ENCODE results near the gene NKG7. TPM values are rescaled to one million over a fixed set of nuclear protein-coding genes. Genes with fewer than 3 reads are reported as not detected.

Gene NKG7
- total and polyA plus RNA-seq, 7 donors, result 1.2 to 14.5 (median 3.1) TPM; not detected in 3

- no peak overlapping the region for H3K4me3 ChIP-seq
- H3K4me1 ChIP-seq, result peaks cover 0 to 14% (median 4%) of the 10 kb centered on the region in 4 donors
- H3K27me3 ChIP-seq, result peaks cover 23 to 57% (median 35%) of the 10 kb centered on the region in 3 donors
- H3K27ac ChIP-seq, result no peak overlapping the region
- H3K36me3 ChIP-seq, result no peaks in the 10 kb centered on the region
- DNase-seq, result no peak
- TF ChIP-seq CTCF (IDR thresholded peaks at IDR 0.05) (no peak), EP300 (IDR thresholded peaks at IDR 0.05) (no peak), POLR2A (IDR thresholded peaks at IDR 0.05) (no peak), POLR2AphosphoS5 (IDR thresholded peaks at IDR 0.05) (no peak)
- 72 to 83% methylated on average over 6 of the region's 6 CpGs for WGBS, 2 donors
- intact Hi-C loops (cut with DNase I), result no loop called here
- no peaks in the 10 kb centered on the region for H3K9me3 ChIP-seq
Observed at GRCh38 chr19:51324167-51324481, 48.3 kb downstream of the NKG7 start.

GRCh38 chr19:51323481-51324166, 48.8 kb downstream of the NKG7 start:
- H3K27me3 ChIP-seq, result peaks cover 18 to 56% (median 30%) of the 10 kb centered on the region in 3 donors
- TF ChIP-seq CTCF (IDR thresholded peaks at IDR 0.05), result no peak
- TF ChIP-seq POLR2A (IDR thresholded peaks at IDR 0.05), result no peak
- TF ChIP-seq EP300 (IDR thresholded peaks at IDR 0.05), result no peak
- no peak for TF ChIP-seq POLR2AphosphoS5 (IDR thresholded peaks at IDR 0.05)
- no peak for DNase-seq
- no peaks in the 10 kb centered on the region for H3K36me3 ChIP-seq
- H3K27ac ChIP-seq, result no peak overlapping the region
- intact Hi-C loops (cut with DNase I), result no loop called here
- no peaks in the 10 kb centered on the region for H3K9me3 ChIP-seq
- 80 to 83% methylated on average over 29 of the region's 29 CpGs for WGBS, 2 donors
- no peak overlapping the region for H3K4me3 ChIP-seq
- H3K4me1 ChIP-seq, result peaks cover 0 to 14% (median 4%) of the 10 kb centered on the region in 4 donors

- WGBS, 2 donors, result 62 to 78% methylated on average over 14 of the region's 14 CpGs
Observed at GRCh38 chr19:51321799-51322198, 50.7 kb downstream of the NKG7 start.

More at GRCh38 chr19:51321799-51322198, 50.7 kb downstream of the NKG7 start:
- no peak for TF ChIP-seq CTCF (IDR thresholded peaks at IDR 0.05)
- no peak for TF ChIP-seq EP300 (IDR thresholded peaks at IDR 0.05)
- intact Hi-C loops (cut with DNase I), result no loop called here
- no peak for DNase-seq
- H3K9me3 ChIP-seq, result no peaks in the 10 kb centered on the region
- H3K4me1 ChIP-seq, result peaks cover 0 to 1% (median 0%) of the 10 kb centered on the region in 4 donors
- no peak overlapping the region for H3K27ac ChIP-seq
- H3K27me3 ChIP-seq, result peaks cover 6 to 48% (median 13%) of the 10 kb centered on the region in 3 donors
- no peak overlapping the region for H3K4me3 ChIP-seq
- no peaks in the 10 kb centered on the region for H3K36me3 ChIP-seq

Other genes with a start within 250 kb of the NKG7 start
- 1 to 10 TPM; 2.5 to 9.5 (median 7.0) TPM for gene SIGLEC9, start 247.7 kb downstream of the NKG7 start, total RNA-seq
- 1 to 10 TPM; 2.4 to 8.8 (median 2.9) TPM for gene SIGLEC9, start 247.7 kb downstream of the NKG7 start, polyA plus RNA-seq
- 1 to 10 TPM; 1.1 to 3.0 (median 1.9) TPM for gene SIGLEC7, start 230.4 kb downstream of the NKG7 start, total RNA-seq
- 1 to 10 TPM; 1.8 to 8.3 (median 3.1) TPM for gene SIGLEC7, start 230.4 kb downstream of the NKG7 start, polyA plus RNA-seq
- gene CD33, start 147.6 kb downstream of the NKG7 start, total RNA-seq, result 1 to 10 TPM; 2.5 to 7.1 (median 4.8) TPM
- gene CD33, start 147.6 kb downstream of the NKG7 start, polyA plus RNA-seq, result 1 to 10 TPM; 3.6 to 8.1 (median 4.2) TPM
- not detected for gene SIGLECL1, start 121.6 kb downstream of the NKG7 start, total RNA-seq
- not detected for gene SIGLECL1, start 121.6 kb downstream of the NKG7 start, polyA plus RNA-seq
- gene IGLON5, start 61.0 kb downstream of the NKG7 start, total RNA-seq, result 1 to 10 TPM in 1 of 4 donors, not detected in 3; 1.4 TPM
- under 1 TPM in 1 of 3 donors, not detected in 2; 0.26 TPM for gene IGLON5, start 61.0 kb downstream of the NKG7 start, polyA plus RNA-seq
- 1 to 10 TPM in 1 of 4 donors, under 1 TPM in 3; 0.55 to 2.1 (median 0.70) TPM for gene VSIG10L, start 30.5 kb downstream of the NKG7 start, total RNA-seq
- 1 to 10 TPM; 1.2 to 1.9 (median 1.4) TPM for gene VSIG10L, start 30.5 kb downstream of the NKG7 start, polyA plus RNA-seq
- gene ETFB, start 6.3 kb downstream of the NKG7 start, total RNA-seq, result 100 to 1,000 TPM in 2 of 4 donors, 10 to 100 TPM in 2; 59.5 to 158 (median 88.3) TPM
- gene ETFB, start 6.3 kb downstream of the NKG7 start, polyA plus RNA-seq, result 100 to 1,000 TPM; 170 to 361 (median 210) TPM
- not detected for gene CLDND2, start 3.7 kb downstream of the NKG7 start, total RNA-seq
- gene CLDND2, start 3.7 kb downstream of the NKG7 start, polyA plus RNA-seq, result 1 to 10 TPM in 1 of 3 donors, under 1 TPM in 1, not detected in 1; 0.35 to 3.6 TPM
- not detected for gene LIM2, start 15.3 kb upstream of the NKG7 start, total RNA-seq
- gene LIM2, start 15.3 kb upstream of the NKG7 start, polyA plus RNA-seq, result not detected
- not detected for gene C19orf84, start 17.9 kb upstream of the NKG7 start, total RNA-seq
- under 1 TPM in 1 of 3 donors, not detected in 2; 0.10 TPM for gene C19orf84, start 17.9 kb upstream of the NKG7 start, polyA plus RNA-seq
- 10 to 100 TPM in 1 of 4 donors, 1 to 10 TPM in 2, under 1 TPM in 1; 0.83 to 13.8 (median 2.5) TPM for gene SIGLEC10, start 45.0 kb upstream of the NKG7 start, total RNA-seq
- gene SIGLEC10, start 45.0 kb upstream of the NKG7 start, polyA plus RNA-seq, result 10 to 100 TPM in 2 of 3 donors, 1 to 10 TPM in 1; 1.8 to 14.4 (median 11.8) TPM
- gene SIGLEC8, start 85.8 kb upstream of the NKG7 start, total RNA-seq, result under 1 TPM in 1 of 4 donors, not detected in 3; 0.36 TPM
- 1 to 10 TPM in 2 of 3 donors, under 1 TPM in 1; 0.60 to 4.9 (median 1.9) TPM for gene SIGLEC8, start 85.8 kb upstream of the NKG7 start, polyA plus RNA-seq
- gene CEACAM18, start 105.9 kb upstream of the NKG7 start, total RNA-seq, result not detected
- not detected for gene CEACAM18, start 105.9 kb upstream of the NKG7 start, polyA plus RNA-seq
- gene SIGLEC12, start 129.1 kb upstream of the NKG7 start, total RNA-seq, result under 1 TPM in 1 of 4 donors, not detected in 3; 0.16 TPM
- 10 to 100 TPM in 1 of 3 donors, under 1 TPM in 1, not detected in 1; 0.86 to 11.6 TPM for gene SIGLEC12, start 129.1 kb upstream of the NKG7 start, polyA plus RNA-seq
- 1 to 10 TPM in 2 of 4 donors, under 1 TPM in 2; 0.55 to 2.1 (median 1.4) TPM for gene SIGLEC6, start 159.0 kb upstream of the NKG7 start, total RNA-seq
- under 1 TPM in 1 of 3 donors, not detected in 2; 0.64 TPM for gene SIGLEC6, start 159.0 kb upstream of the NKG7 start, polyA plus RNA-seq
- gene ZNF175, start 198.6 kb upstream of the NKG7 start, total RNA-seq, result 1 to 10 TPM; 3.3 to 5.8 (median 5.2) TPM
- 1 to 10 TPM; 1.4 to 3.6 (median 3.6) TPM for gene ZNF175, start 198.6 kb upstream of the NKG7 start, polyA plus RNA-seq